Suppressor macrophage treated with lipopolysaccharide for 1 hour (primary cell): Measurements from ENCODE around the gene ZNF689.
A peak's percentile ranks its signal among the peaks of the same experiment; 100 is the strongest.
"Not testable (repeated sequence)": the region's sequence is repeated elsewhere in the genome, so short reads cannot be mapped to it uniquely, and the experiment has no call there.

Experiments used
- DNase-seq, 3 donors: peaks; one replicate each; pipeline ENCODE4 v3.0.0-alpha.2; 2020 to 2022

The ZNF689 gene

GRCh38 chr16:30636599-30636998, 26.4 kb upstream of the ZNF689 start:
- no peak for DNase-seq

GRCh38 chr16:30633526-30633925, 23.3 kb upstream of the ZNF689 start:
- no peak for DNase-seq

GRCh38 chr16:30632454-30632853, 22.3 kb upstream of the ZNF689 start:
- not testable (repeated sequence) for DNase-seq

- peak; percentile 83 to 91 (median 89) for DNase-seq
Observed at GRCh38 chr16:30628628-30629540, 18.7 kb upstream of the ZNF689 start.

GRCh38 chr16:30626236-30626635, 16.0 kb upstream of the ZNF689 start:
- no peak for DNase-seq

GRCh38 chr16:30623536-30624283, 13.5 kb upstream of the ZNF689 start:
- peak; percentile 41 to 71 (median 71) for DNase-seq

- no peak for DNase-seq
Observed at GRCh38 chr16:30622455-30623032, 12.4 kb upstream of the ZNF689 start.

- DNase-seq = no peak
Observed at GRCh38 chr16:30621765-30622164, 11.6 kb upstream of the ZNF689 start.

- DNase-seq = no peak
Observed at GRCh38 chr16:30620169-30620568, 10.0 kb upstream of the ZNF689 start.

GRCh38 chr16:30619638-30620037, 9.4 kb upstream of the ZNF689 start:
- no peak for DNase-seq

- DNase-seq = peak in 1 of 3 donors; percentile 15
Observed at GRCh38 chr16:30619202-30619601, 9.0 kb upstream of the ZNF689 start.

GRCh38 chr16:30615358-30616091, 5.3 kb upstream of the ZNF689 start:
- peak; percentile 78 to 86 (median 81) for DNase-seq

- DNase-seq = peak in 1 of 3 donors; percentile 21
Observed at GRCh38 chr16:30609002-30609925, 925 bp downstream of the ZNF689 start.

- DNase-seq = no peak
Observed at GRCh38 chr16:30606004-30606403, 4.2 kb downstream of the ZNF689 start.

- peak; percentile 42 to 64 (median 53) for DNase-seq
Observed at GRCh38 chr16:30605158-30605557, 5.0 kb downstream of the ZNF689 start.

- DNase-seq = no peak
Observed at GRCh38 chr16:30604316-30604947, 5.8 kb downstream of the ZNF689 start.

GRCh38 chr16:30603945-30604315, 6.3 kb downstream of the ZNF689 start:
- DNase-seq = no peak

GRCh38 chr16:30602616-30603277, 7.4 kb downstream of the ZNF689 start:
- peak; percentile 64 to 79 (median 79) for DNase-seq

GRCh38 chr16:30601966-30602365, 8.2 kb downstream of the ZNF689 start:
- peak; percentile 49 to 56 (median 52) for DNase-seq

- no peak for DNase-seq
Observed at GRCh38 chr16:30600929-30601328, 9.3 kb downstream of the ZNF689 start.

GRCh38 chr16:30600215-30600614, 10.0 kb downstream of the ZNF689 start:
- DNase-seq = no peak
